ENCODE data around the gene RPSA.

DNA sequence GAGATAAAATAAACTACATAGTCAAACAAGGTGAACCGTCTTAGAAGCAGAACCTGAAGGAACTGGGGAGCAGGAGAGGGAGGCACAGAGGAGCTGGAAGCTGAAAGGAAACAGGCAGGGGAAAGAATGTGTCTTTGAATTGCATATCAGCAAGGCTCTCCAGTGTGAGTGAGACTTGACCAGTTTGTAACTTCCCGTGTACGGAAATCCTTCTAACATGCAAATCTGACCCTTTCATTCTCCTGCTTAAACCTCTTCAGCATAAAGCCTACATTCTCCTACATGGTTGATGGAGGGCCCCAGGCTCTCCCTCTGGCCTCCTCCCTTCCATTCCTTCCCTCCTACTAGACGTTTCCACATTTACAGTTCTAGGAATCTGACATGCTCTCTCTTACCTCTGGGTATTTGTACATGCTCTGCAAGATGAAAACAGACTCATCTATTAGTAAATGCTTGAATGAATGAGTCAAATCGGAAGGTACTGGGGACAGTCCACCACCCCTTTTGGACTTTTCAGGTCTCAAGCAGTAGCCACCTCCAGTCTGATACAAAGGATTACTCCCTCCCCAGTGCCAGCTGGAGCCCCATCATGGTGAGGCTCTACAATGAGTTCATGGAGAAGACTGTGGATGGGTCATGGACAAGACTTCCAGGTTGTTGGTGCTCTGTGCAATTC lies 29.4 kb upstream of the RPSA start:
- TF ChIP-seq EP300 (IDR thresholded peaks at IDR 0.05) (no peak), FOSB (CRISPR knock-in tag; IDR thresholded peaks at IDR 0.05) (no peak), ZSCAN20 (CRISPR knock-in tag; IDR thresholded peaks at IDR 0.05) (no peak), SMC3 (IDR thresholded peaks at IDR 0.05) (no peak), CHD2 (IDR thresholded peaks at IDR 0.05; ENCODE audit: low read length, partially characterized antibody) (no peak), NR3C1 (IDR thresholded peaks at IDR 0.05) (no peak), POLR2A (IDR thresholded peaks at IDR 0.05; ENCODE audit: low read length) (no peak), CBX2 (IDR thresholded peaks at IDR 0.05; ENCODE audit: borderline replicate concordance, low read depth) (no peak), HDAC2 (IDR thresholded peaks at IDR 0.05) (no peak), CBX8 (IDR thresholded peaks at IDR 0.05) (no peak)
- TF ChIP-seq, protein P1, sequence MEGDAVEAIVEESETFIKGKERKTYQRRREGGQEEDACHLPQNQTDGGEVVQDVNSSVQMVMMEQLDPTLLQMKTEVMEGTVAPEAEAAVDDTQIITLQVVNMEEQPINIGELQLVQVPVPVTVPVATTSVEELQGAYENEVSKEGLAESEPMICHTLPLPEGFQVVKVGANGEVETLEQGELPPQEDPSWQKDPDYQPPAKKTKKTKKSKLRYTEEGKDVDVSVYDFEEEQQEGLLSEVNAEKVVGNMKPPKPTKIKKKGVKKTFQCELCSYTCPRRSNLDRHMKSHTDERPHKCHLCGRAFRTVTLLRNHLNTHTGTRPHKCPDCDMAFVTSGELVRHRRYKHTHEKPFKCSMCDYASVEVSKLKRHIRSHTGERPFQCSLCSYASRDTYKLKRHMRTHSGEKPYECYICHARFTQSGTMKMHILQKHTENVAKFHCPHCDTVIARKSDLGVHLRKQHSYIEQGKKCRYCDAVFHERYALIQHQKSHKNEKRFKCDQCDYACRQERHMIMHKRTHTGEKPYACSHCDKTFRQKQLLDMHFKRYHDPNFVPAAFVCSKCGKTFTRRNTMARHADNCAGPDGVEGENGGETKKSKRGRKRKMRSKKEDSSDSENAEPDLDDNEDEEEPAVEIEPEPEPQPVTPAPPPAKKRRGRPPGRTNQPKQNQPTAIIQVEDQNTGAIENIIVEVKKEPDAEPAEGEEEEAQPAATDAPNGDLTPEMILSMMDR (IDR thresholded peaks at IDR 0.05) = no peak
- TF ChIP-seq, protein P2, sequence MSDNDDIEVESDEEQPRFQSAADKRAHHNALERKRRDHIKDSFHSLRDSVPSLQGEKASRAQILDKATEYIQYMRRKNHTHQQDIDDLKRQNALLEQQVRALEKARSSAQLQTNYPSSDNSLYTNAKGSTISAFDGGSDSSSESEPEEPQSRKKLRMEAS (IDR thresholded peaks at IDR 0.05) = no peak
- TF ChIP-seq, protein P3, sequence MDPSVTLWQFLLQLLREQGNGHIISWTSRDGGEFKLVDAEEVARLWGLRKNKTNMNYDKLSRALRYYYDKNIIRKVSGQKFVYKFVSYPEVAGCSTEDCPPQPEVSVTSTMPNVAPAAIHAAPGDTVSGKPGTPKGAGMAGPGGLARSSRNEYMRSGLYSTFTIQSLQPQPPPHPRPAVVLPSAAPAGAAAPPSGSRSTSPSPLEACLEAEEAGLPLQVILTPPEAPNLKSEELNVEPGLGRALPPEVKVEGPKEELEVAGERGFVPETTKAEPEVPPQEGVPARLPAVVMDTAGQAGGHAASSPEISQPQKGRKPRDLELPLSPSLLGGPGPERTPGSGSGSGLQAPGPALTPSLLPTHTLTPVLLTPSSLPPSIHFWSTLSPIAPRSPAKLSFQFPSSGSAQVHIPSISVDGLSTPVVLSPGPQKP (IDR thresholded peaks at IDR 0.05; ENCODE audit: low read depth, low read length) = no peak
- TF ChIP-seq, protein P4, sequence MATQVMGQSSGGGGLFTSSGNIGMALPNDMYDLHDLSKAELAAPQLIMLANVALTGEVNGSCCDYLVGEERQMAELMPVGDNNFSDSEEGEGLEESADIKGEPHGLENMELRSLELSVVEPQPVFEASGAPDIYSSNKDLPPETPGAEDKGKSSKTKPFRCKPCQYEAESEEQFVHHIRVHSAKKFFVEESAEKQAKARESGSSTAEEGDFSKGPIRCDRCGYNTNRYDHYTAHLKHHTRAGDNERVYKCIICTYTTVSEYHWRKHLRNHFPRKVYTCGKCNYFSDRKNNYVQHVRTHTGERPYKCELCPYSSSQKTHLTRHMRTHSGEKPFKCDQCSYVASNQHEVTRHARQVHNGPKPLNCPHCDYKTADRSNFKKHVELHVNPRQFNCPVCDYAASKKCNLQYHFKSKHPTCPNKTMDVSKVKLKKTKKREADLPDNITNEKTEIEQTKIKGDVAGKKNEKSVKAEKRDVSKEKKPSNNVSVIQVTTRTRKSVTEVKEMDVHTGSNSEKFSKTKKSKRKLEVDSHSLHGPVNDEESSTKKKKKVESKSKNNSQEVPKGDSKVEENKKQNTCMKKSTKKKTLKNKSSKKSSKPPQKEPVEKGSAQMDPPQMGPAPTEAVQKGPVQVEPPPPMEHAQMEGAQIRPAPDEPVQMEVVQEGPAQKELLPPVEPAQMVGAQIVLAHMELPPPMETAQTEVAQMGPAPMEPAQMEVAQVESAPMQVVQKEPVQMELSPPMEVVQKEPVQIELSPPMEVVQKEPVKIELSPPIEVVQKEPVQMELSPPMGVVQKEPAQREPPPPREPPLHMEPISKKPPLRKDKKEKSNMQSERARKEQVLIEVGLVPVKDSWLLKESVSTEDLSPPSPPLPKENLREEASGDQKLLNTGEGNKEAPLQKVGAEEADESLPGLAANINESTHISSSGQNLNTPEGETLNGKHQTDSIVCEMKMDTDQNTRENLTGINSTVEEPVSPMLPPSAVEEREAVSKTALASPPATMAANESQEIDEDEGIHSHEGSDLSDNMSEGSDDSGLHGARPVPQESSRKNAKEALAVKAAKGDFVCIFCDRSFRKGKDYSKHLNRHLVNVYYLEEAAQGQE (IDR thresholded peaks at IDR 0.05) = no peak
